Measurements from ENCODE around the gene PDXP.
"Not testable (repeated sequence)": the region's sequence is repeated elsewhere in the genome, so short reads cannot be mapped to it uniquely, and the experiment has no call there.

PDXP gene

DNA sequence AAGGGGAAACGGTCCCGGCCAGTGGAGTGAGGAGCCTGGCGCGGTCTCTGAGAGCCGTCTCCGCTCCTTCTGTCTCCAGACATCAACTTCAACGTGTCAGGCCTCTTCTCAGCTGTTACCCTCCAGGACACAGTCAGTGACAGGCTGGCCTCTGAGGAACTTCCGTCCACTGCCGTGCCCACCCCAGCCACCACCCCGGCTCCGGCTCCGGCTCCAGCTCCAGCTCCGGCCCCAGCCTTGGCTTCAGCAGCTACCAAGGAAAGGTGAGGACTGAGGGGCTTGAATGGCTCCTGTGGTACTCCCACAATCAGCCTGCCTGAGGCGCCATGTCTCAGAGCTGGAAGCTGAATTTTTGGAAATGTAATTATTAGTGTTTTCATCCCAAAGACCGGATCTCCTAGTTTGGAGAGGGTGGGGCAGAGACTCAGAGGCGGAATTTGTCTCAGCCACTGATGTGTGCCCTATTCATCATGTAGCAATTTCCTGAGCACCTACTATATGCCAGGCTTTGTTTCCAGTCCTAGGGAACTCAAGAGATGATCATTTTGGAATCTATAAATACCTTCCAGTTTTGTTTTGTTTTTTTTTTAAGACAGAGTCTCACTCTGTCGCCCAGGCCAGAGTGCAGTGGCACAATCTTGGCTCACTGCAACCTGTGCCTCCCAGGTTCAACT is 7.9 kb upstream of the PDXP start:
- Histone ChIP-seq H3K4me1 (ENCODE audit: control insufficient read depth, insufficient read depth, low read length) (no peaks in the 10 kb centered on the region), H3K9ac (ENCODE audit: low read depth, low read length) (no peak overlapping the region), H3K27ac (ENCODE audit: low read depth, low read length) (no peak overlapping the region), H3K9me3 (ENCODE audit: control insufficient read depth, insufficient read depth, low read length) (no peaks in the 10 kb centered on the region), H3K4me3 (ENCODE audit: low read depth, low read length) (no peak overlapping the region), H3K36me3 (ENCODE audit: control insufficient read depth, insufficient read depth, low read length) (peaks cover 52% of the 10 kb centered on the region), H3K27me3 (ENCODE audit: control insufficient read depth, insufficient read depth, low read length) (no peaks in the 10 kb centered on the region)

DNA sequence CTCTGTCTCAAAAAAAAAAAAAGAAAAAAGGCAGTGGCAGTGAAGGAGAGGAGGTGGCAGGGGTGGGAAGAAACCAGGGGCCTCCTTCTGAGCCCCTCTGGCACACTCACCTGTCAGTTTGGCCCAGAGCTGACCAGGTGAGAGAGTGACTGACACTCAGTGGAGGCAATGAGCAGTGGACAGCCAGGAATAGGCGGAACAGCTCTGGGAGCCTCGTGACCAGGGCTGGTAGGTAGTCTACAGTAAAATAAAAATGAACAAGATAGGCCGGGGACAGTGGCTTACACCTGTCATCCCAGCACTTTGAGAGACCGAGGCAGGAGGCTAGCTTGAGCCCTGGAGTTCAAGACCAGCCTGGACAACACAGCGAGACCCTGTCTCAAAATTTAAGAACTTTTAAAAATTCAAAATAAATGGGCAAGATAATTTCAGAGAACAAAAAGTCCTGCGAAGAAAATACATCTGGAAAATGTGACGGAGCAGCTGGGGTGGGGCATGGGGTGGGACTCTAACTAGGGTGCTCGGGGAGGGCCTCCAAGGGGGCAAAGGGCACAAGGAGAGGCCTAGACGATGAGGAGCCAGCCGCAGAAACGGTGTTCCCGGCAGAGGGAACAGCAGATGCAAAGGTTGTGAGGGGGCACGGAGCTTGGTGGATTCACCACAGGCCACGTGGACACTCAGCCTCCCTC is 3.8 kb upstream of the PDXP start:
- Histone ChIP-seq H3K4me1 (ENCODE audit: control insufficient read depth, insufficient read depth, low read length) (peaks cover 3% of the 10 kb centered on the region), H3K27ac (ENCODE audit: low read depth, low read length) (no peak overlapping the region), H3K9me3 (ENCODE audit: control insufficient read depth, insufficient read depth, low read length) (no peaks in the 10 kb centered on the region), H3K4me3 (ENCODE audit: low read depth, low read length) (no peak overlapping the region), H3K36me3 (ENCODE audit: control insufficient read depth, insufficient read depth, low read length) (peaks cover 33% of the 10 kb centered on the region), H3K27me3 (ENCODE audit: control insufficient read depth, insufficient read depth, low read length) (no peaks in the 10 kb centered on the region), H3K9ac (ENCODE audit: low read depth, low read length) (no peak overlapping the region)

DNA sequence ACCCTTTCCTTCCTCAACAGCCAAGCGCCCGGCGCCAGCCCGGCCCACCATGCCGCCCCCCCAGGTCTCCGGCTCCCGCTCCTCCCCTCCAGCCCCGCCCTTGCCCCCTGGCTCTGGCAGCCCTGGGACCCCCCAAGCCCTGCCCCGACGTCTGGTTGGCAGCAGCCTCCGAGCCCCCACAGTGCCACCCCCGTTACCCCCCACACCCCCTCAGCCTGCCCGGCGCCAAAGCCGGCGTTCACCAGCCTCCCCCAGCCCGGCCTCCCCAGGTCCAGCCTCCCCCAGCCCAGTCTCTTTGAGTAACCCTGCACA is 3.3 kb upstream of the PDXP start:
- Histone ChIP-seq H3K27ac (ENCODE audit: low read depth, low read length) (no peak overlapping the region), H3K36me3 (ENCODE audit: control insufficient read depth, insufficient read depth, low read length) (peaks cover 28% of the 10 kb centered on the region), H3K4me1 (ENCODE audit: control insufficient read depth, insufficient read depth, low read length) (peaks cover 6% of the 10 kb centered on the region)

DNA sequence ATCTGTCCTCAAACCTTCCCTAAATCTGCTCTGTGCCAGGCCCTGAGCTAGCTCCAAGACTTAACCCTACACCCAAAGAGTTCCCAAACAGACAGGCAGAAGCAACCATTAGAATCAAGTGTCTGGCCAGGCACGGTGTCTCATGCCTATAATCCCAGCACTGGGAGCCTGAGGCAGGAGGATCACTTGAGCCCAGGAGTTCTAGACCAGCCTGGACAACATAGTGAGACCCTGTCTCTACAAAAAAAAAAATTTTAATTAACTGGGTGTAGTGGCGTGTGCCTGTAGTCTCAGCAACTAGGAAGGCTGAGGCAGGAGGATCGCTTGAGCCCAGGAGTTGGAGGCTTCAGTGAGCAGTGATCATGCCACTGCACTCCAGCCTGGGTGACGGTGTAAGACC is 1.9 kb upstream of the PDXP start:
- not testable (repeated sequence) for H3K9ac ChIP-seq (ENCODE audit: low read depth, low read length); H3K27me3 ChIP-seq (ENCODE audit: control insufficient read depth, insufficient read depth, low read length); H3K4me3 ChIP-seq (ENCODE audit: low read depth, low read length); H3K27ac ChIP-seq (ENCODE audit: low read depth, low read length); H3K9me3 ChIP-seq (ENCODE audit: control insufficient read depth, insufficient read depth, low read length); H3K4me1 ChIP-seq (ENCODE audit: control insufficient read depth, insufficient read depth, low read length)
- H3K36me3 ChIP-seq (ENCODE audit: control insufficient read depth, insufficient read depth, low read length): peaks cover 14% of the 10 kb centered on the region

More for the DNA sequence above, 3.3 kb upstream of the PDXP start:
- Histone ChIP-seq H3K9ac (ENCODE audit: low read depth, low read length) (no peak overlapping the region), H3K4me3 (ENCODE audit: low read depth, low read length) (no peak overlapping the region), H3K9me3 (ENCODE audit: control insufficient read depth, insufficient read depth, low read length) (no peaks in the 10 kb centered on the region), H3K27me3 (ENCODE audit: control insufficient read depth, insufficient read depth, low read length) (no peaks in the 10 kb centered on the region)

DNA sequence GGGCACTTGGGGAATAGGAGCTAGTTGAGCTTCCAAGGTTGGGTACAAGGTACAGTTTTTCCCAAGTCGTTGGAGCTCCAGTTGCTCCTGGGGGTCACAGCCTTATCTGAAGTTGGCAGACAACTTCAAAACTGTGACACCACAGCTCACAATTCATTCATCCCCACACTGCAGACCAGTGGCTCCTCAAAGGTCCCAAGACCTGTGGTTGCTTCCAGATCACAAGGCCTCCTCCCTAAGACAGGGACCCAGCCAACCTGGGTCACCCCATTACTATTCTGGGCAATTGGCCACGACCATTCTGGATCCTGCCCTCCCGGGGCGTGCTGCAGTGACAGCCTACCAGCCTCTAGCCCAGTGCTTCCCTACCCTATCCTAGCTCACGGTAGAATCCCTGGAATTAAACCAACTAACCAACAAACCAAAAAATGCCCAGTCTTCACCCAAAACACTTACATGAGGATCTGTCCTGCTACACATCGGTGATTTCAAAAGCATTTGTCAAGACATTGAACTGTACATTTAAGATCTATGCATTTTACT is 862 bp upstream of the PDXP start:
- Histone ChIP-seq H3K9ac (ENCODE audit: low read depth, low read length) (no peak overlapping the region), H3K4me3 (ENCODE audit: low read depth, low read length) (peak overlapping the region; percentile 69), H3K27me3 (ENCODE audit: control insufficient read depth, insufficient read depth, low read length) (no peaks in the 10 kb centered on the region), H3K4me1 (ENCODE audit: control insufficient read depth, insufficient read depth, low read length) (peaks cover 6% of the 10 kb centered on the region), H3K36me3 (ENCODE audit: control insufficient read depth, insufficient read depth, low read length) (peaks cover 11% of the 10 kb centered on the region), H3K9me3 (ENCODE audit: control insufficient read depth, insufficient read depth, low read length) (no peaks in the 10 kb centered on the region), H3K27ac (ENCODE audit: low read depth, low read length) (peak overlapping the region; percentile 60)

DNA sequence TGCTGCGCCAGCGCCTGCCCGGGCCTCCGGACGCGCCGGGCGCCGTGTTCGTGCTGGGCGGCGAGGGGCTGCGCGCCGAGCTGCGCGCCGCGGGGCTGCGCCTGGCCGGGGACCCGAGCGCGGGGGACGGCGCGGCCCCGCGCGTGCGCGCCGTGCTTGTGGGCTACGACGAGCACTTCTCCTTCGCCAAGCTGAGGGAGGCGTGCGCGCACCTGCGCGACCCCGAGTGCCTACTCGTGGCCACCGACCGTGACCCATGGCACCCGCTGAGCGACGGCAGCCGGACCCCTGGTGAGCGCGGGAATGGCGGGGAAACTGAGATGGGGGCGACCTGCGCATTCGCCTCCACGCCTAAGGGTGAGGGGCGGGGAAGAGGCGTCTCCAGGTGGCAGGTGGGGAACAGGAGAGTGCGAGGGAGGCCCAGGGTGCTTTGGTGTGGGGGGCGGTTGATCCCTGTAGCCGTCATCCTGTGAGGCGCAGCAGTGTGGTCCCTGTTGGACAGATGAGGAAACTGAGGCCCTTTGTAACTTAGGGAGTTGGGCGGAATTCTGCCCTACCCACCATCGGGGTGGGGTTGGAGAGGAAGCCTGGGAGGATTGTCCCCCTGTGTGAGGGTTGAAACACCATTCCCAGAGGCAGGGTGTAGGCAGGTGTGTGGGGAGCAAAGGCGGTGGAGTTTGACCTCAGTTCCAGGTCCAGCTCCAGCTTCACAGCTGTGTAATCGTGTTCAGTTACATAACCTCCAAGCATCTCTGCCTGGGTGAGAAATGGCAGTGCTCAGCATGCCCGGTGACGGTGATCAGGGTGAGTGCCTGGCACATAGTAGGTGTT is 758 bp downstream of the PDXP start:
- Histone ChIP-seq H3K36me3 (ENCODE audit: control insufficient read depth, insufficient read depth, low read length) (0 out of 2 replicates have a peak, but pooled peaks cover 3% of the 10 kb centered on the region), H3K9me3 (ENCODE audit: control insufficient read depth, insufficient read depth, low read length) (no peaks in the 10 kb centered on the region), H3K9ac (ENCODE audit: low read depth, low read length) (peak overlapping the region; percentile 37; the same call in 1 of the 2 replicates), H3K4me3 (ENCODE audit: low read depth, low read length) (peak overlapping the region; percentile 69), H3K27ac (ENCODE audit: low read depth, low read length) (no peak overlapping the region), H3K27me3 (ENCODE audit: control insufficient read depth, insufficient read depth, low read length) (no peaks in the 10 kb centered on the region), H3K4me1 (ENCODE audit: control insufficient read depth, insufficient read depth, low read length) (peaks cover 6% of the 10 kb centered on the region)

DNA sequence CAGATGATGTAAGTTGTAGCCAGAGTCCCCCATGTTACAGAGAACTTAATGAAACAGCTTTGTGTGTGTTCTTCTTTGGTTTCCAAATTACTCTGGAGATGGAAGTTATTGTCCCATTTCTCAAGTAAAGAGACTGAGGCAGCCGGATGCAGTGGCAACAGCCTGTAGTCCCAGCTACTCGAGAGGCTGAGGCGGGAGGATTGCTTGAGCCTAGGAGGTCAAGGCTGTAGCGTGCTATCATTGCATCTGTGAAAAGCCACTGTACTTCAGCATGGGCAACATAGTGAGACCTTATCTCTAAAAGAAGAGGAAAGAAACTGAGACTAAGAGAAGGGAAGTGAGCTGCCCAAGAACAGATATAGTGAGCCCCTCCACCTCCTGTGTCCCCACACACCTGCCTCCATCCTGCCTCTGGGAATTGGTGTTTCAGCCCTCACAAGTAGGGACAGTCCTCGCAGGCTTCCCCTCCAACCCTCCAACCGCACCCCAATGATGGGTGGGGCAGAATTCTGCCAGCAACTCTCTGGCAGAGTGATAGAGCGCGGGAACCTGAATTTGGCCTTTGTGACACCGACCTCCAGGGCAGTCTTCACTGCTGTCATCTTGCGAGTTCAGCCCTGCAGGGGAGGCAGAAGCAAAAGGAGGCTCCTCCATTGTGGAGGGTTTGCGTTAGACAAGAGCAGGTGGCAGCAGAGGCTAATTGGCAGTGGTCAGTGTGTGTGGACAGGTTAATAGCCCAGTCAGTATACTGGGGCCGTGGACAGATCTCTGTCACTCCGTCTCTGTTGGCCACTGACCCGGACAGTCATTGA is 1.6 kb downstream of the PDXP start:
- peaks cover 6% of the 10 kb centered on the region for H3K4me1 ChIP-seq (ENCODE audit: control insufficient read depth, insufficient read depth, low read length)
- H3K9ac ChIP-seq (ENCODE audit: low read depth, low read length): no peak overlapping the region
- no peak overlapping the region for H3K27ac ChIP-seq (ENCODE audit: low read depth, low read length)
- H3K9me3 ChIP-seq (ENCODE audit: control insufficient read depth, insufficient read depth, low read length): no peaks in the 10 kb centered on the region
- H3K4me3 ChIP-seq (ENCODE audit: low read depth, low read length): peak overlapping the region; percentile 69
- H3K27me3 ChIP-seq (ENCODE audit: control insufficient read depth, insufficient read depth, low read length): no peaks in the 10 kb centered on the region
- H3K36me3 ChIP-seq (ENCODE audit: control insufficient read depth, insufficient read depth, low read length): 0 out of 2 replicates have a peak, but pooled peaks cover 6% of the 10 kb centered on the region

DNA sequence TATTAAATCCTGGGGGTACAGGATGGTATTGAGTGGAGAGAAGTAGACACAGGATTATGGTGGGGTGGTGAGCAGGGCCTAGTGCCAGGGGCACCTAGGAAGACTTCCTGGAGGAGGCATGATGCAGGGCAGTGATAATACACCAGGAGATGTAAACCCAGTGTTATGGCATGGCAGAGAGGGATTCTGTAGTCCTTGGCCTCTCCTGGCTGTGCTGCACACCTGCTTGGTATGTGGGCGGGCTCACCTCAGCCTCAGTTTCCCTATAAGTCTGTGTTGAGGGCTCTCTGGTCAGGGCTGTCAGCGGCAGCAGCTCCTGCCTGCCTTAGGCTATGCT is 2.2 kb downstream of the PDXP start:
- no peak overlapping the region for H3K9ac ChIP-seq (ENCODE audit: low read depth, low read length)
- H3K4me1 ChIP-seq (ENCODE audit: control insufficient read depth, insufficient read depth, low read length): peaks cover 6% of the 10 kb centered on the region
- H3K27ac ChIP-seq (ENCODE audit: low read depth, low read length): no peak overlapping the region
- no peaks in the 10 kb centered on the region for H3K9me3 ChIP-seq (ENCODE audit: control insufficient read depth, insufficient read depth, low read length)
- no peaks in the 10 kb centered on the region for H3K27me3 ChIP-seq (ENCODE audit: control insufficient read depth, insufficient read depth, low read length)
- no peak overlapping the region for H3K4me3 ChIP-seq (ENCODE audit: low read depth, low read length)
- peaks cover 11% of the 10 kb centered on the region for H3K36me3 ChIP-seq (ENCODE audit: control insufficient read depth, insufficient read depth, low read length)

DNA sequence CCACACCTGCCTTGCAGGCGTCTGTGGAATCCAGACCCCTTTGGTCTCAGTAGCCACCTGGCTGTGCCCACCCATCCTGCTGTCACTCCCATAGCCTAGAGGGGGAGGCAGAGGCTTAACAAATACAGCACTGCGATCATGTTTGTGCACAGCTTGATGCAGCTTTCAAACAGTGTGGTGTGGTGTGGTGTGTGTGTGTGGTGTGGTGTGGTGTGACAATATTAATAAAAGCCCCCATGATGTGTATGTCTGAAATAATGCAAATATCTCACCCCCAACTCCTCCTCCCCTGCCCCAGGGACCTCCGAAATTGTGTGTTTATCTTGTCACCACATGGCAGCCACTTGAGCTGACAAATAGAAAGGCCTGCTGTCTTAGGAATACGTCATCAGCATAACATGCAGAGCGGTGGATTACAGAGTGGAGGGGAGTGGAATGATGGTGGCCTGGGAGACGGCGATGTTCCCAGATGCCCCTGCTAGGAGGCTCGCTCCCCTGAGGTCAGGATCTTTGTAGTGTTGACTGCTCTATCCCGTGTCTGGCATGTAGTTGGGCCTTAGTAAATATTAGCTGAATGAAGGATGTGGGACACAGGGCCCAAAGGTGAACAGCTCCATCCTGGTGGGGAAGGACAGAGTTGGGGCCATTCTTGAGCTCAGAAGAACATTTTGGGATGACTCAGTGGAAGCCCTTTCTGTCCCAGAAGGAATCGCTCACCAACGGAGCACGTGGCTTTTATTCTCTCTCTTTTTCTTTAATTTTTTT is 2.8 kb downstream of the PDXP start:
- Histone ChIP-seq H3K36me3 (ENCODE audit: control insufficient read depth, insufficient read depth, low read length) (peaks cover 18% of the 10 kb centered on the region), H3K27ac (ENCODE audit: low read depth, low read length) (no peak overlapping the region), H3K9ac (ENCODE audit: low read depth, low read length) (no peak overlapping the region), H3K4me1 (ENCODE audit: control insufficient read depth, insufficient read depth, low read length) (peaks cover 6% of the 10 kb centered on the region), H3K4me3 (ENCODE audit: low read depth, low read length) (no peak overlapping the region), H3K27me3 (ENCODE audit: control insufficient read depth, insufficient read depth, low read length) (no peaks in the 10 kb centered on the region), H3K9me3 (ENCODE audit: control insufficient read depth, insufficient read depth, low read length) (no peaks in the 10 kb centered on the region)

DNA sequence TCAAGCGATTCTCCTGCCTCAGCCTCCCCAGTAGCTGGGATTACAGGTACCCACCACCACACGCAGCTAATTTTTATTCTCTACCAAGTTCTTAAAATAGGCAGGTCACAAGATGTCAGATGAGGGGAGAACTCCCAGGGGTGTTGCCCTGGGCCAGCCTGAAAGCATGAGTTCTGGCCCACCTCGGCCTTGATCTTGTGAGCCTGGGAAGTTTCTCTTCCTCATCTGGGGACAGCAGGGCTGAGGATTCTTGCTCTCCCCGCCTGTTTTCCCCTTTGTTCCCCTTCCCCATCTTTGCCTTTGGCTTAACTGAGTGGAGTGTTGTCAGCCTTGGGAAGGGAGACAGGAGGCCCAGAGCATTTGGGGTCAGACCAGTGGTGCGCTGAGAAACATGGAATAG is 3.5 kb downstream of the PDXP start:
- Histone ChIP-seq H3K4me1 (ENCODE audit: control insufficient read depth, insufficient read depth, low read length) (peaks cover 6% of the 10 kb centered on the region), H3K27me3 (ENCODE audit: control insufficient read depth, insufficient read depth, low read length) (no peaks in the 10 kb centered on the region), H3K27ac (ENCODE audit: low read depth, low read length) (no peak overlapping the region), H3K36me3 (ENCODE audit: control insufficient read depth, insufficient read depth, low read length) (peaks cover 24% of the 10 kb centered on the region), H3K9me3 (ENCODE audit: control insufficient read depth, insufficient read depth, low read length) (no peaks in the 10 kb centered on the region), H3K9ac (ENCODE audit: low read depth, low read length) (no peak overlapping the region), H3K4me3 (ENCODE audit: low read depth, low read length) (no peak overlapping the region)
